ACC112 (cell line): ENCODE measurements around the gene SIRPA.

ENCODE experiments used
- H2AFZ ChIP-seq: fragments of 200-600 bp; sonication (generic); one replicate; pipeline ENCODE4 v1.6.0; 2017; ENCODE audit warnings: antibody characterized with exemption, low read length; ENCODE audit not compliant: unreplicated experiment
- H3K27ac ChIP-seq: fragments of 200-600 bp; sonication (generic); 2 replicates; pipeline ENCODE4 v1.5.1; 2014; ENCODE audit warnings: low read depth, mild to moderate bottlenecking, antibody characterized with exemption, low read length, moderate library complexity
- H3K27me3 ChIP-seq: fragments of 200-600 bp; sonication (generic); 2 replicates; pipeline ENCODE4 v1.6.1; 2014; ENCODE audit warnings: mild to moderate bottlenecking, antibody characterized with exemption, low read length, moderate library complexity, mixed read lengths; ENCODE audit not compliant: insufficient read depth
- H3K36me3 ChIP-seq: fragments of 200-600 bp; sonication (generic); 2 replicates; pipeline ENCODE4 v1.6.1; 2016; ENCODE audit warnings: mild to moderate bottlenecking, antibody characterized with exemption, low read length, moderate library complexity, mixed read lengths; ENCODE audit not compliant: insufficient read depth
- H3K4me1 ChIP-seq: fragments of 200-600 bp; sonication (generic); one replicate; pipeline ENCODE4 v1.6.1; 2016; ENCODE audit warnings: low read length, mixed read lengths; ENCODE audit not compliant: insufficient read depth, unreplicated experiment, control insufficient read depth
- H3K4me3 ChIP-seq: fragments of 200-600 bp; sonication (generic); 2 replicates; pipeline ENCODE4 v1.5.1; 2014; ENCODE audit warnings: mild to moderate bottlenecking, low read depth, low read length
- H3K79me2 ChIP-seq: fragments of 200-600 bp; sonication (generic); one replicate; pipeline ENCODE4 v1.6.0; 2016; ENCODE audit warnings: low read length; ENCODE audit not compliant: control insufficient read depth, unreplicated experiment, insufficient read depth

Gene SIRPA

DNA sequence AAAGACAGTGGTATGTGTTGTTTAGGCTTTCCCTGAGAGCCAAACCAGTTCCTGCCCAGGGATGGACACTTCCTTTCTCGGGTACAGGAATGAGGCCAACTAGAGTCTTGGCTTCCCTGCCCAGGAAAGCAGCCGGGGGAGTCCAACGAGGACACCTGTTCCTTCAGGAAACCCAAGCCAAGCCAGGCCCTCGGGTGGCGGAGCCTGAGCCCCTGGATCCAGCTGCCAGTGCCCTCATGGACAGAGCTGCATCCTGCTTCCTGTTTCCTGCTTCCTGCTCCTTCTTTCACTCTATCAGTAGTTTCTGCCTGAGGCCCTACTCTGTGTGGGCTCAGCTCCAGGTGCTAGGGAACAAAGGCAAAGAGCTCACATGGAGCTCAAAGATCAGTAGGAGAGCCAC, 7.9 kb upstream of the SIRPA start:
- H3K27me3 ChIP-seq: peaks cover 5% of the 10 kb centered on the region; the same call in 1 of the 2 replicates
- no peak overlapping the region for H3K27ac ChIP-seq

DNA sequence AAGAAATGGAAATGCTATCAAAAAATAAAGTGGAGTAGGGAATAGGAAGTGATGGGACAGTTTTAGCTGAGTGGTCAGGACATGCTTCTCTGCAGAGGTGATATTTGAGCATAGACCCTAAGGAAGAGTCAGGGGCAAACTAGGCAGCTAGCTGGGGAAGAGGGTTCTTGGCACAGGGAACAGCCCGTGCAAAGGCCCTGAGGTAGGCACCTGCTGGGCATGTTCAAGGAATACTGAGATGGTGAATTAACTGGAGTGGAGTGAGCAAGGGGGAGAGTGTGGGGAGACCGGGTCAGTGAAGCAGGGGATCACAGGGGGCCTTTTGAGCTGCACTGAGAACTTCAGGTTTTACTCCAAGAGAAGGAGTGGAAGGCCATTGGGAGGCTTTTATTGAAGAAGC, 7.5 kb upstream of the SIRPA start:
- H3K4me1 ChIP-seq: peaks cover 4% of the 10 kb centered on the region
- 0 out of 2 replicates have a peak, but pooled peaks cover 3% of the 10 kb centered on the region for H3K27me3 ChIP-seq
- H3K79me2 ChIP-seq: no peaks in the 10 kb centered on the region
- no peak overlapping the region for H2AFZ ChIP-seq
- no peaks in the 10 kb centered on the region for H3K36me3 ChIP-seq
- H3K4me3 ChIP-seq: no peak overlapping the region
- no peak overlapping the region for H3K27ac ChIP-seq

More for the DNA sequence above, 7.9 kb upstream of the SIRPA start:
- no peak overlapping the region for H2AFZ ChIP-seq
- H3K4me1 ChIP-seq: peaks cover 4% of the 10 kb centered on the region
- no peaks in the 10 kb centered on the region for H3K36me3 ChIP-seq
- H3K79me2 ChIP-seq: no peaks in the 10 kb centered on the region
- no peak overlapping the region for H3K4me3 ChIP-seq

DNA sequence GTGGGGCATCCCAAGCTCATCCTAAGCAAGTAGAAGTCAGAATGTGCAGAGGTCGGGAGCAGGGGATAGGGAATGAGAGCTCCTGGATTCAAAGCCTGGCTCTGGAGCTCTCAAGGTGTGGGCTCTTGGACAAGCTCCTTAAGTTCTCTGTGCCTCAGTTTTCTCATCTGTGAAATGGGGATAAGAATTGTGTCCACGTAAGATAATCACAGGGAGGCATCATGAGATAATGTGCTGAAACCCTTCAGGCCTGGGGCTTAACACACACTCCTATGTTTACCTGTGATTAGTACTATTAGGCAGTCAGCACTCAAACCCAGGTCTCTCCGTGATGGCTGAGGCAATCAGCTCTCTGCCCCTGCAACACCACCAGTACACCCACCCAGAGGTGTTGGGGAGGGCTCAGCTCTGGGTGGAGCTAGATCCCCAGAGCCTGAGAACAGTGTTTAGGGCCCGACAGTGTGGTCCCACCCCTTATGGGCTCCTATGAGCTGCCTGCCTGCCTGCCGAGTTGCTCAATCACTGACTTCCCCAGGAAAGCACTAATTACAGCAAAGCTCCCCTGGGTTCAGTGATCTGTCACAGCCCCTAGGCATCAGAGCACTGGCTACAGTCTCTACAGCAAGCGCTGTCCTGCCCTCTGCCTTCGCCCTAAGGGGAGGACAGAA, 6.3 kb upstream of the SIRPA start:
- no peak overlapping the region for H3K4me3 ChIP-seq
- peaks cover 4% of the 10 kb centered on the region for H3K4me1 ChIP-seq
- no peak overlapping the region for H2AFZ ChIP-seq
- no peaks in the 10 kb centered on the region for H3K36me3 ChIP-seq
- H3K27me3 ChIP-seq: 0 out of 2 replicates have a peak, but pooled peaks cover 3% of the 10 kb centered on the region
- H3K79me2 ChIP-seq: no peaks in the 10 kb centered on the region
- H3K27ac ChIP-seq: no peak overlapping the region

DNA sequence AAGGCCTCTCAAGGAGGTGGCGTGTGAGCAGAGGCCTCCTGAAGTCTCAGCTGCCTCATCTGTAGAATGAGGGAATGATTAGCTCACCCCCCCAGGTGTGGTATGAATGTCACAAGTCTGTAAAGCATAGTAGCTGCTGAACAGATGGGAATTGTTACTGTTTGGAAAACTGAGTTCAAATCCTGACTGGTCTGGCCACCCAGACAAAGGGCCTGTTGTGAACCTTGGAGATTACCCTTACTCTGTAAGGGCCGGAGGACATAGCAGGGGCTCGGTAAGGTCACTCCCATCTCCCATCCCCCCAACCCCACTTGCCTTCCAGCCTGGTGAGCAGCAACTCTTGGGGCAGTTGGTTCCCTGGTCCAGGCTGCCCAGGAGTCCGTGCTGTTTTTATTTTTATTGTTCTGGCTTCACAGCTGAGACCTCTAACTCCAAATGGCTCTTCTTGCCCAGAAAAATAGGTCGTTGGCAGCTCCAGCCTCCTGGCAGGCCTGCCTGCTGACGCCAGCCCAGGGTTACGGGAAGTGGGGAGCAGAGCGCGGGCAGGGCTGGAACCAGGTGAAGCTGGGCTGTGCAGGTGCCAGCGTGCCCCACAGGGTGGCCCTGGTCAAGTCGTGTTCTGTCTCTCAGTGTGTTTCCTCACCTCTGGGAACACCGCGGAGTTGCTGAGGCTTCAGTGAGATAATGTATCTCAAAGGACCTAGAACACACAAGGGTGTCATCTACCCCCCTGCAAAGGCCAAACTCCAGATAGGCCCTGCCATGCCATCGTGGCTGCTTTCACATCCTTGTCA, 4.5 kb upstream of the SIRPA start:
- Histone ChIP-seq H3K4me1 (peaks cover 4% of the 10 kb centered on the region), H3K27ac (no peak overlapping the region), H3K4me3 (no peak overlapping the region), H3K36me3 (no peaks in the 10 kb centered on the region), H2AFZ (no peak overlapping the region), H3K79me2 (no peaks in the 10 kb centered on the region), H3K27me3 (no peaks in the 10 kb centered on the region)

DNA sequence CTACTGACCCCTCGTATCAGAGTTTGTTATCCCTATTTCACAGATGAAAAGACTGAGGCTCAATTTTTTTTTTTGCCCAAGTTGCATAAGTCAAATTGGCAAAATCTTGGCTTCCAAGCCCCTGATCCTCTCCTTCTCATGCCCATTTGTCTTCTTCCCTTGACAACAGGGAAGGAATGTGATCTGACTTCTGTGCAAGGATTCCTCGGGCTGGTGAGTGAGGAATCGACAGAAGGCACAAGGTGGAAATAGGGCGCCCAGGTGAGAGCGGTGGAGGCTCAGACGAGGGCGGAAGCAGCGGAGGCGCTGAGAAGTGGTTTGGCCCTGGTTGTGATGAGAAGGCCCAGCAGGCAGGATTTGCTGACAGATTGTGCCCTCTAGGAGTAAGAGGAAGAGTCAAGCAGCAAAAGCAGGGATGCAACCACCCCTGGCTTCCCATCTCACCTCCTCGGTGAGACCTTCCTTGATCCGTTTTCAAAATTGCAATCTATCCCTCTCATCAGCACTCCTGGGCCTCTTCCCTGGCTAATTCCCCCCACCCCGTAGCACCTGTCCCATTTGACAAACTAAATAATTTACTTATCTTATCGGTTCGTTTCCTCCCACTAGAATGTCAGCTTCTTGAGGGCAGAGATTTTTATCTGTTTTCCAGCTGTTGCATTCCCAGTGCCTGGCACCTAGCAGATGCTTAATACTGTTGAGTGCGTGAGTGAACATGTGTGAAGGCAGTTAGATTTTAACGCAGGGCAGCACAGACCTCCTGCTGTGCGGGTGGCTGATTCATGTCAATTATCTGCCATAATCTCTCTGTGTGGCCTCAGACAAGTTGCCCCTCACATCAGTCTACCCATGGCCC, 3.7 kb upstream of the SIRPA start:
- no peak overlapping the region for H2AFZ ChIP-seq
- peaks cover 4% of the 10 kb centered on the region for H3K4me1 ChIP-seq

DNA sequence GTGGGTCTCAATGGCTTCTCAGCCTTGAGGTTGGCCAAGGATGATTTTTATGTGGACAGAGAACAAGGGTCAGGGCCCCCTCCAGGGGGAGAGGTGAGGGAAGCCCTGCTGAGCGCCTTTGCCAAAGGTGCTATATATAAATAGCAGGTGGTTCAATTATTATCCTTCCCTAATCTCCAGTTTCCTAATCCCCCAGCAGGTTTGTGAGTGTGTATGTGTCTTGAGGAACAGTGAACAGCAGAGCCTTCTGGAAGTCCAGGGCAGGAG, 3.2 kb upstream of the SIRPA start:
- peaks cover 4% of the 10 kb centered on the region for H3K4me1 ChIP-seq

More for the DNA sequence above, 3.7 kb upstream of the SIRPA start:
- Histone ChIP-seq H3K27me3 (no peaks in the 10 kb centered on the region), H3K79me2 (no peaks in the 10 kb centered on the region), H3K27ac (no peak overlapping the region), H3K4me3 (no peak overlapping the region), H3K36me3 (no peaks in the 10 kb centered on the region)

DNA sequence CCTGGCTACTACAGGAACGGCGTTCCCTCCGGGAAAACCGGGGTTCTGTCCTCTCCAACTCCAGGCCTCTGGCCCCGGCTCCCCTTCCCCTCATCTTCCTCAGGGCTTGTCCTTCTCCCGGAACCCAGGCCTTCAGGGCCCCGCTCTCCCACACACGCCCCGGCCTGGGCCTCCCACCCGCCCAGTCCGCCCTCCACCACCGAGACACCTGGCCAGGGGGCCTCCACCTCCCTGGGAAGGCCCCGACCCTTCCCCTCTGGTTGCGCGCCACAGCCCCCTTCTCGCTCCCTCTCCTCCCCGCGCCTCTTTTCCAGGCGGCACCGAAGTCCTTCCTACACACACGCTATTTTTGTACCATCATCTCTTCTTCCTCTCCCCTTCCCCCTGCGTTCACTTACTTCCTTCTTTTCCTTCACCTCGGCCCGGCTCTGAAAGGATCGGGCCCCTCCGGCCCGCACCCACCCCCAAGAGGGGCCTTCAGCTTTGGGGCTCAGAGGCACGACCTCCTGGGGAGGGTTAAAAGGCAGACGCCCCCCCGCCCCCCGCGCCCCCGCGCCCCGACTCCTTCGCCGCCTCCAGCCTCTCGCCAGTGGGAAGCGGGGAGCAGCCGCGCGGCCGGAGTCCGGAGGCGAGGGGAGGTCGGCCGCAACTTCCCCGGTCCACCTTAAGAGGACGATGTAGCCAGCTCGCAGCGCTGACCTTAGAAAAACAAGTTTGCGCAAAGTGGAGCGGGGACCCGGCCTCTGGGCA, 1.3 kb upstream of the SIRPA start:
- Histone ChIP-seq H3K4me3 (peak overlapping the region; percentile 83), H3K36me3 (no peaks in the 10 kb centered on the region), H3K79me2 (no peaks in the 10 kb centered on the region), H3K4me1 (peaks cover 12% of the 10 kb centered on the region), H3K27me3 (no peaks in the 10 kb centered on the region), H3K27ac (no peak overlapping the region), H2AFZ (no peak overlapping the region)

More for the DNA sequence above, 3.2 kb upstream of the SIRPA start:
- Histone ChIP-seq H2AFZ (no peak overlapping the region), H3K79me2 (no peaks in the 10 kb centered on the region), H3K36me3 (no peaks in the 10 kb centered on the region), H3K4me3 (no peak overlapping the region), H3K27me3 (no peaks in the 10 kb centered on the region), H3K27ac (no peak overlapping the region)

DNA sequence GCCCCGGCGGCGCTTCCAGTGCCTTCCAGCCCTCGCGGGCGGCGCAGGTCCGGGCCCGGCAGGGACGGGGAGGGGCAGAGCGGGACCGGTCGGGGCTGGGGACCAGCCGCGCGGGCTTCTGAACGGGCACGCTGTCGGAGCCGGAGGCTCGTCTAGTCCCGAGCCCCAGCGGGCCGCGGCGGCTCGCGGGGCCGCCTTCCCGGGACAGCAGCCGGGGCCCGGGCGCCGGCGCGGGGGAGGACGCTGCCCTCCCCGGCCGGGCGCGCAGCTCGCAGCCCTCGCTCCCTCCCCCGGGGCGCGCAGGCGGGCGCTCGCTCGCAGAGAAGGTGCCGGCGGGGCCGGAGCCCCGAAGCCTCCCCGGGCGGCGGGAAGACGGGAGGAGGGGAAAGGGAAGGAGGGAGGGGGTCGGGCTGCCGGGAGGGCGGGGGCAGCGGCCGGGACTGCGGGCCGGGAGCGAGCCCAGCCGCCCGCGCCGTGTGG, 696 bp upstream of the SIRPA start:
- Histone ChIP-seq H3K79me2 (no peaks in the 10 kb centered on the region), H3K4me3 (peak overlapping the region; percentile 83), H3K4me1 (peaks cover 9% of the 10 kb centered on the region), H3K36me3 (no peaks in the 10 kb centered on the region), H3K27me3 (no peaks in the 10 kb centered on the region), H2AFZ (peak overlapping the region; percentile 76), H3K27ac (no peak overlapping the region)

DNA sequence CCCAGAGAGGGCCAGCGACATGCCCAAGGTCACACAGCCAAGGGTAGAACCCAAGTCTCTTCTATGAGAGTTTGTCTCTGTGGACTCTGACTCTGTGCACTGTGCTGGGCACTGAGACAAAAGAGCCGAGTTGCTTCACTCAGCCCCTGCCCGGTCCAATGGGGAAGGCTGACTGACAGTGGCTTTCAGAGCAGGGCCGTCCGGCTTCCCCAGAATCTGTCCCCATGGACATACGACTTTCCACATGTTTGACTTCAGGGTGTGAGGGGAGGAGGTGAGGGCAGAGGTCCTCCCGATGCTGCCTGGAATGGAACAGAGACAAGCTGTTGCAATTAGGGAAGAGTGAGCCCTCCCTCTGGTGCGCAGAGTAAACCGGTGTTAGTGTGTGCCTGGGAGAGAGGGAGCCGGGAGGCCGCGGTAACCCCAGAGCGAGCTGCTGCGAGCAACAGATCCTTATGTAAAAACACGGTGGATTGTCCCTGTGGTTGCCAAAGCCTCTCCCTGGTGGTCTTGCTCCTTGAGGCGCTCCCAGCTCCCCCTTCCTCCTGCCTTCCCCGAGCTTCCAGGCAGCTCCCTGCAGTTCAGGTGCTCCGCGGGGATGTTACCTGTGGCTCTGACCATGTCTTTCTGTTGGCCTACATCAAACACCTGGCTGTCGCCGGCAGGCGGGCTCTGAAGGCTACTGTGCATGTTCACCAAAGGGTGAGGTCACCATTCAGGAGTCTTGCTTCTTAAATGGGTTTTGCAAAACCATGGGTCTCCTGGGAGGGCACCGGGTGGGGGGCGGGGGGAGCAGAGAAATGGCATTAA, 672 bp downstream of the SIRPA start:
- Histone ChIP-seq H2AFZ (peak overlapping the region; percentile 53), H3K36me3 (no peaks in the 10 kb centered on the region), H3K4me3 (peak overlapping the region; percentile 83), H3K79me2 (no peaks in the 10 kb centered on the region), H3K27me3 (no peaks in the 10 kb centered on the region), H3K4me1 (peaks cover 8% of the 10 kb centered on the region), H3K27ac (no peak overlapping the region)
